ENCODE results near the gene RPS21. TPM values are rescaled to one million over a fixed set of nuclear protein-coding genes. Genes with fewer than 3 reads are reported as not detected.
"Not testable (repeated sequence)": the region's sequence is repeated elsewhere in the genome, so short reads cannot be mapped to it uniquely, and the experiment has no call there.

Gene RPS21
- polyA plus RNA-seq, 4 donors = 2,127 to 8,814 (median 3,344) TPM

DNA sequence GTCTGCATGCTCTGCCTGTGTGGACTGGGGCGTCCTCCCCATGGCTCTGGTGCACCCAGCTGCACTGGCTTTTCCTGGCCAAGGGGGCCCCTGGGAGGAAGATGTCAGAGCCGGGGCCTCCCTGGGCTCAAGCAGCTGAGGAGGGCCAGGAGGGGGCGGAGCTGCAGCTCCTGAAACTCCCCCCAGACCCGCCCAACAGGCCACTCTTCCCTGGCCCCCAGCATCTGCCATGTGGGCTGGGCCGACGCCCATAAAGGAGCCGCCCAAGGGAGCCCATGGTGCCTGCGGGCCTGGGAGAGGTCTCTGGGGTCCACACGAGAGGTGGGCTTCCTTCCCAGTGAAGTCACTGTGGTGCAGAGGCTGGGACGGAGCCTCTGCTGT is 36.4 kb downstream of the RPS21 start:
- Histone ChIP-seq H3K36me3 (ENCODE audit: control insufficient read depth in 3 of 3, insufficient read depth in 2 of 3, low read depth in 1 of 3, low read length in 3 of 3) (peaks cover 0 to 43% (median 0%) of the 10 kb centered on the region in 3 donors), H3K27ac (ENCODE audit: low read depth in 1 of 3, low read length in 2 of 3) (peak overlapping the region in 1 of 3 donors; percentile 4), H3K27me3 (ENCODE audit: control insufficient read depth in 3 of 3, insufficient read depth in 3 of 3, low read length in 3 of 3) (no peaks in the 10 kb centered on the region), H3K4me1 (ENCODE audit: control insufficient read depth in 3 of 3, insufficient read depth in 2 of 3, low read depth in 1 of 3, low read length in 2 of 3) (peaks cover 0 to 51% (median 0%) of the 10 kb centered on the region in 3 donors), H3K4me3 (ENCODE audit: low read depth in 1 of 3, low read length in 3 of 3) (no peak overlapping the region), H3K9me3 (ENCODE audit: control insufficient read depth in 2 of 2, insufficient read depth in 1 of 2, low read depth in 1 of 2, low read length in 1 of 2) (no peaks in the 10 kb centered on the region)
- 47 to 61% (median 53%) methylated on average over 9 to 10 of the region's 10 CpGs for WGBS, 3 donors
- DNase-seq (peak in 1 of 2 donors; percentile 71), FAIRE-seq (no peak)

- 65 to 70% (median 69%) methylated on average over 23 of the region's 23 CpGs for WGBS, 3 donors
- FAIRE-seq (no peak), DNase-seq (peak in 1 of 2 donors; percentile 41)
- Histone ChIP-seq H3K9me3 (ENCODE audit: control insufficient read depth in 2 of 2, insufficient read depth in 1 of 2, low read depth in 1 of 2, low read length in 1 of 2) (no peaks in the 10 kb centered on the region), H3K36me3 (ENCODE audit: control insufficient read depth in 3 of 3, insufficient read depth in 2 of 3, low read depth in 1 of 3, low read length in 3 of 3) (peaks cover 0 to 35% (median 0%) of the 10 kb centered on the region in 3 donors), H3K27me3 (ENCODE audit: control insufficient read depth in 3 of 3, insufficient read depth in 3 of 3, low read length in 3 of 3) (no peaks in the 10 kb centered on the region), H3K4me1 (ENCODE audit: control insufficient read depth in 3 of 3, insufficient read depth in 2 of 3, low read depth in 1 of 3, low read length in 2 of 3) (peaks cover 0 to 62% (median 0%) of the 10 kb centered on the region in 3 donors), H3K4me3 (ENCODE audit: low read depth in 1 of 3, low read length in 3 of 3) (no peak overlapping the region), H3K27ac (ENCODE audit: low read depth in 1 of 3, low read length in 2 of 3) (no peak overlapping the region)
Measured at GRCh38 chr20:62424249-62425107, 37.6 kb downstream of the RPS21 start.

DNA sequence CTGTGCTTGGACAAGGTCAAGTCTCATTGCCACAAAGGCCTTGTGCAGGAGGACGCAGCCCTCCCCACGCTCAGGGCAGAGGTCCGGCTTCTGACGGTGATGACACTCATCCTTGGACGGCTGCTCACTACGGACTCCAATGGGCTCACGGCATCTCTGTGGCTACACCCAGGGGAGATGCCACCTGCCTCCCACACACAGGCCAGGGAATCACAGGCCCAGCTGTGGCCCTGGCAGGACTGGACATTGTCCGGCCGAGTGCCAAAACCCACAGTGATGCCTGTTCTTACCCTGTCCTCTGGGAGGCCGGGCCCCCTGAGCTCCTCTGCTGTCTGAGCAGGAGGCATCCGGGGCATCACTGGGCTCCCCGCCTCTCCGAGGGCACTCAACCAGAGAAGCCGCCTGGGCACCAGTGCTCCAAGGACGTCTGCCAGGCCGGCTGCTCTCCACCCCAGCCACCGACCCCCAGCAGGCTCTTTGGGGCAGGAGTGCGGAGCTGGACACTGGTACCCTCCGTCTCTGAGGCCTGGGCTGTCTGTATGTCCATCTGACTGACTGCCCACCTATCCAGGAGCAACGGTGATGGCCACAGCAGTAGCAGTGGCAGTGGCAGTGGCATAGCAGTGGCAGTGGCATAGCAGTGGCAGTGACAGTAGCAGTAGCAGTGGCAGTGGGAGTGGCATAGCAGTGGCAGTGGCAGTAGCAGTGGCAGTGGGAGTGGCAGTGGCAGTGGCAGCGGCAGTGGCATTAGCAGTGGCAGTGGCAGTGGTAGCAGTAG is 38.6 kb downstream of the RPS21 start:
- Histone ChIP-seq H3K27me3 (ENCODE audit: control insufficient read depth in 3 of 3, insufficient read depth in 3 of 3, low read length in 3 of 3) (no peaks in the 10 kb centered on the region), H3K4me3 (ENCODE audit: low read depth in 1 of 3, low read length in 3 of 3) (no peak overlapping the region), H3K36me3 (ENCODE audit: control insufficient read depth in 3 of 3, insufficient read depth in 2 of 3, low read depth in 1 of 3, low read length in 3 of 3) (peaks cover 0 to 33% (median 0%) of the 10 kb centered on the region in 3 donors), H3K27ac (ENCODE audit: low read depth in 1 of 3, low read length in 2 of 3) (no peak overlapping the region), H3K4me1 (ENCODE audit: control insufficient read depth in 3 of 3, insufficient read depth in 2 of 3, low read depth in 1 of 3, low read length in 2 of 3) (peaks cover 0 to 72% (median 2%) of the 10 kb centered on the region in 3 donors), H3K9me3 (ENCODE audit: control insufficient read depth in 2 of 2, insufficient read depth in 1 of 2, low read depth in 1 of 2, low read length in 1 of 2) (no peaks in the 10 kb centered on the region)
- no peak for FAIRE-seq
- WGBS, 3 donors = 86 to 88% (median 87%) methylated on average over 19 to 21 of the region's 21 CpGs
- no peak for DNase-seq

DNA sequence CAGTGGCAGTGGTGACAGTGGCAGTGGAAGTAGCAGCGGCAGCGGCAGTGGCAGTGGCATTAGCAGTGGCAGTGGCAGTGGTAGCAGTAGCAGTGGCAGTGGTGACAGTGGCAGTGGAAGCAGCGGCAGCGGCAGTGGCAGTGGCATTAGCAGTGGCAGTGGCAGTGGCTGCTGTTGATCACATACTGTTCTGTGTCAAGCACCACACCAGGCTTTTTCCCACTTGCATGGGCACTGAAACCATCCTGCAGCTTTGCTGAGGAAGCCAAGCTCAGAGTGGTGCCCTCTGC is 39.1 kb downstream of the RPS21 start:
- not testable (repeated sequence) for FAIRE-seq; H3K9me3 ChIP-seq (ENCODE audit: control insufficient read depth in 2 of 2, insufficient read depth in 1 of 2, low read depth in 1 of 2, low read length in 1 of 2); H3K27me3 ChIP-seq (ENCODE audit: control insufficient read depth in 3 of 3, insufficient read depth in 3 of 3, low read length in 3 of 3); DNase-seq; H3K4me3 ChIP-seq (ENCODE audit: low read depth in 1 of 3, low read length in 3 of 3); H3K27ac ChIP-seq (ENCODE audit: low read depth in 1 of 3, low read length in 2 of 3)
- WGBS, 3 donors = 97 to 99% (median 98%) methylated on average over 4 of the region's 4 CpGs
- peaks cover 0 to 30% (median 0%) of the 10 kb centered on the region in 3 donors for H3K36me3 ChIP-seq (ENCODE audit: control insufficient read depth in 3 of 3, insufficient read depth in 2 of 3, low read depth in 1 of 3, low read length in 3 of 3)
- H3K4me1 ChIP-seq (ENCODE audit: control insufficient read depth in 3 of 3, insufficient read depth in 2 of 3, low read depth in 1 of 3, low read length in 2 of 3) = peaks cover 0 to 75% (median 3%) of the 10 kb centered on the region in 3 donors

DNA sequence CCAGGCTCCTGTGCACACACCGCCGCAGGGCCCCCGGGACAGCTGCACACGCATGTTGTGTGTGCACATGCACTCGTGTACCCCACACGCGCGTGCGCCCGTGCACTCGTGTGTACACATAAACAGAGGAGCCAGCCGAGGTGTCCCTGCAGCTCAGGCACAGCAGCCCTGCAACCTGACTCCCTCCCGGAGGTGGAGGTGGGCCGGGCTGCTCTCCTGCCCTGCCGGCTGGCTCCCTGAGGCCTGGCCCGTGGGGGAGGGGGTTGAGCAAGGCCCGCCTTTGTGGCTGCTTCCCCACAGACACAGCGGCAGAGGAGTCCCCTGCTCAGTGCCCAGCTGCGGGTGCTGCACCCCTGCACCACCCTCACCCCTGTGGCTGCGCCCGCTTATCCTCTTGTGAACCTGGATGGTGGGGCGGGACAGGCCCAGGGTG is 39.8 kb downstream of the RPS21 start:
- H3K36me3 ChIP-seq (ENCODE audit: control insufficient read depth in 3 of 3, insufficient read depth in 2 of 3, low read depth in 1 of 3, low read length in 3 of 3) = peaks cover 0 to 26% (median 0%) of the 10 kb centered on the region in 3 donors
- peak; percentile 23 to 74 for DNase-seq
- H3K27ac ChIP-seq (ENCODE audit: low read depth in 1 of 3, low read length in 2 of 3) = peak overlapping the region in 1 of 3 donors; percentile 87
- H3K4me1 ChIP-seq (ENCODE audit: control insufficient read depth in 3 of 3, insufficient read depth in 2 of 3, low read depth in 1 of 3, low read length in 2 of 3) = peaks cover 0 to 80% (median 3%) of the 10 kb centered on the region in 3 donors
- H3K27me3 ChIP-seq (ENCODE audit: control insufficient read depth in 3 of 3, insufficient read depth in 3 of 3, low read length in 3 of 3) = no peaks in the 10 kb centered on the region
- FAIRE-seq = no peak
- 8 to 51% (median 31%) methylated on average over 18 to 22 of the region's 22 CpGs for WGBS, 3 donors
- H3K4me3 ChIP-seq (ENCODE audit: low read depth in 1 of 3, low read length in 3 of 3) = peak overlapping the region in 1 of 3 donors; percentile 31
- H3K9me3 ChIP-seq (ENCODE audit: control insufficient read depth in 2 of 2, insufficient read depth in 1 of 2, low read depth in 1 of 2, low read length in 1 of 2) = no peaks in the 10 kb centered on the region

DNA sequence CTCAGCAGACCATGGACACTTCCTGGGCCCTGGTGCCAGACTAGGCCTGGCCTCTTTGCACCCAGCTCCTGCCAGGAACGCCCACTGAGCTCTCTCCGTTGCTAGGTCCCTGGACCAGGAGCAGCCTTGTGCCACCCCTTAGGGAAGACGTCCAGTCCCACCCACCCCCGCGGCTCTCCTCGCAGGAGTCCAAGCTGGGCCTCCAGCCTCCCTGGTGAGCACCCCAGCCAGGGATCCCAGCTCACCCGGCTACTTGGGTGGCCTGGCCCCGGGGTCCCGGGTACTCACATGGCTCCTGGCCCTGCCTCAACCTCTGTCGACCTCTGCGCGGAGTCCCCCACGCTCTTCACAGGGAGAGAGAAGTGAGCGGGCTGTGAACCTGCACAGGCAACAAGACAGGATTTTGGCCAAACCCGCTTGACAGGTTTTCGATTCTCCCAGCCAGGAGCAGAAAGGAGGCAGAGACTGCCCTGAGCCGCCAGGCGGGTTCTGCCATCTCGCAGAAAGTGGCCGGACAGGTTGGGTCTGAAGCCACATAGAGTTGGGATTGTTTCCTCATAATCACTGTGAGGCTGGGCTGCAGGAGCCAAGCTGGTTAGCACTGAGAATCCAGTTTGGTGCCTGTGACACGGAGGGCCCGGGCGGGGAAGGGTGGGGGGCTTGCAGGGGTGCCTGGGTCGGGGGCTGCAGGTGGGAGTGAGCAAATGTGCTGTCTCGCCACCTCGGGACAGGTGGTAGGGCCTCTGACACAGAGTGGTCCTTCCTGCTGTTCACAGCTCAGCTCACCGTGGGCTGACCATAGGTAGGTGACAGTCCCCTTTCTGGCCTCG is 40.5 kb downstream of the RPS21 start, which contains the start of gene RBBP8NL:
Gene RBBP8NL, minus strand, starts transcription at position 368 of the 830 bp plus-strand sequence. CDS start 7,892 bp downstream, outside the sequence.
- FAIRE-seq = no peak
- peak within 1 kb of the TSS in 1 of 3 donors; percentile 31 for H3K4me3 ChIP-seq (ENCODE audit: low read depth in 1 of 3, low read length in 3 of 3)

GRCh38 chr20:62428002-62428372 is 41.1 kb downstream of the RPS21 start:
- WGBS, 3 donors = 35 to 59% (median 41%) methylated on average over 7 to 10 of the region's 10 CpGs
- Histone ChIP-seq H3K9me3 (ENCODE audit: control insufficient read depth in 2 of 2, insufficient read depth in 1 of 2, low read depth in 1 of 2, low read length in 1 of 2) (no peaks in the 10 kb centered on the region), H3K4me3 (ENCODE audit: low read depth in 1 of 3, low read length in 3 of 3) (no peak overlapping the region), H3K27ac (ENCODE audit: low read depth in 1 of 3, low read length in 2 of 3) (peak overlapping the region in 2 of 3 donors; percentile 78 to 87), H3K4me1 (ENCODE audit: control insufficient read depth in 3 of 3, insufficient read depth in 2 of 3, low read depth in 1 of 3, low read length in 2 of 3) (peaks cover 0 to 88% (median 3%) of the 10 kb centered on the region in 3 donors), H3K36me3 (ENCODE audit: control insufficient read depth in 3 of 3, insufficient read depth in 2 of 3, low read depth in 1 of 3, low read length in 3 of 3) (peaks cover 0 to 19% (median 0%) of the 10 kb centered on the region in 3 donors), H3K27me3 (ENCODE audit: control insufficient read depth in 3 of 3, insufficient read depth in 3 of 3, low read length in 3 of 3) (no peaks in the 10 kb centered on the region)
- FAIRE-seq = no peak
- DNase-seq = peak; percentile 44 to 59

More for the DNA sequence above, 40.5 kb downstream of the RPS21 start, which contains the start of gene RBBP8NL:
- Histone ChIP-seq H3K27ac (ENCODE audit: low read depth in 1 of 3, low read length in 2 of 3) (peak within 1 kb of the TSS in 2 of 3 donors; percentile 78 to 87), H3K4me1 (ENCODE audit: control insufficient read depth in 3 of 3, insufficient read depth in 2 of 3, low read depth in 1 of 3, low read length in 2 of 3) (peaks cover 0 to 87% (median 3%) of the 10 kb centered on the region in 3 donors), H3K9me3 (ENCODE audit: control insufficient read depth in 2 of 2, insufficient read depth in 1 of 2, low read depth in 1 of 2, low read length in 1 of 2) (no peaks in the 10 kb centered on the region), H3K27me3 (ENCODE audit: control insufficient read depth in 3 of 3, insufficient read depth in 3 of 3, low read length in 3 of 3) (no peaks in the 10 kb centered on the region), H3K36me3 (ENCODE audit: control insufficient read depth in 3 of 3, insufficient read depth in 2 of 3, low read depth in 1 of 3, low read length in 3 of 3) (peaks cover 0 to 22% (median 0%) of the 10 kb centered on the region in 3 donors)
- DNase-seq = peak; percentile 90 to 94
- WGBS, 3 donors = 17 to 56% (median 33%) methylated on average over 28 of the region's 28 CpGs
